Inflammatory macrophage (primary cell): ENCODE results near the gene MS4A18.

Experiments used
- DNase-seq, 2 donors: peaks; one replicate each; pipeline ENCODE4 v3.0.0-alpha.2; 2020 to 2022

The MS4A18 gene

GRCh38 chr11:60768202-60768601 lies 43.7 kb downstream of the MS4A18 start:
- DNase-seq: no peak

- no peak for DNase-seq
Observed at GRCh38 chr11:60769273-60769672, 44.8 kb downstream of the MS4A18 start.

- DNase-seq: no peak
Observed at GRCh38 chr11:60769811-60770210, 45.3 kb downstream of the MS4A18 start.

- DNase-seq: no peak
Observed at GRCh38 chr11:60771146-60771545, 46.6 kb downstream of the MS4A18 start.

- no peak for DNase-seq
Observed at GRCh38 chr11:60771879-60772525, 47.5 kb downstream of the MS4A18 start.

- DNase-seq: no peak
Observed at GRCh38 chr11:60772666-60773065, 48.1 kb downstream of the MS4A18 start.

GRCh38 chr11:60774726-60775125 lies 50.2 kb downstream of the MS4A18 start:
- DNase-seq: no peak

- DNase-seq: peak; percentile 83 to 90
Observed at GRCh38 chr11:60775420-60775961, 51.0 kb downstream of the MS4A18 start.

GRCh38 chr11:60776167-60776566 lies 51.6 kb downstream of the MS4A18 start:
- DNase-seq: no peak

GRCh38 chr11:60777106-60777505 lies 52.6 kb downstream of the MS4A18 start:
- no peak for DNase-seq

GRCh38 chr11:60777572-60777971 lies 53.1 kb downstream of the MS4A18 start:
- DNase-seq: peak in 1 of 2 donors; percentile 24

- DNase-seq: no peak
Observed at GRCh38 chr11:60780065-60780464, 55.5 kb downstream of the MS4A18 start.

GRCh38 chr11:60780774-60781173 lies 56.3 kb downstream of the MS4A18 start:
- DNase-seq: no peak

- DNase-seq: no peak
Observed at GRCh38 chr11:60781286-60781980, 56.9 kb downstream of the MS4A18 start.

- no peak for DNase-seq
Observed at GRCh38 chr11:60781981-60782316, 57.4 kb downstream of the MS4A18 start.

- no peak for DNase-seq
Observed at GRCh38 chr11:60782393-60783140, 58.0 kb downstream of the MS4A18 start.

- DNase-seq: no peak
Observed at GRCh38 chr11:60783141-60783484, 58.6 kb downstream of the MS4A18 start.

GRCh38 chr11:60783911-60784310 lies 59.4 kb downstream of the MS4A18 start:
- DNase-seq: no peak

GRCh38 chr11:60785136-60785535 lies 60.6 kb downstream of the MS4A18 start, which contains the start of gene MS4A10:
MS4A10 (plus strand) TSS chr11:60785333; CDS start chr11:60790336, 5,003 bp downstream.
- DNase-seq: no peak

- DNase-seq: no peak
Observed at GRCh38 chr11:60785806-60786361, 61.4 kb downstream of the MS4A18 start.

GRCh38 chr11:60786811-60787567 lies 62.5 kb downstream of the MS4A18 start:
- DNase-seq: no peak

- DNase-seq: no peak
Observed at GRCh38 chr11:60788401-60789125, 64.0 kb downstream of the MS4A18 start.
